HG03342 (cell line): ENCODE results near the gene DENR.
"Not testable (repeated sequence)": the region's sequence is repeated elsewhere in the genome, so short reads cannot be mapped to it uniquely, and the experiment has no call there.

Source experiments
- ATAC-seq: cut with Tn5 transposase; IDR thresholded peaks from one replicate; pipeline ENCODE4 v1.9.1; 2021; ENCODE audit warnings: mild to moderate bottlenecking, moderate library complexity; ENCODE audit not compliant: unreplicated experiment

DENR gene, protein sequence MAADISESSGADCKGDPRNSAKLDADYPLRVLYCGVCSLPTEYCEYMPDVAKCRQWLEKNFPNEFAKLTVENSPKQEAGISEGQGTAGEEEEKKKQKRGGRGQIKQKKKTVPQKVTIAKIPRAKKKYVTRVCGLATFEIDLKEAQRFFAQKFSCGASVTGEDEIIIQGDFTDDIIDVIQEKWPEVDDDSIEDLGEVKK

DNA sequence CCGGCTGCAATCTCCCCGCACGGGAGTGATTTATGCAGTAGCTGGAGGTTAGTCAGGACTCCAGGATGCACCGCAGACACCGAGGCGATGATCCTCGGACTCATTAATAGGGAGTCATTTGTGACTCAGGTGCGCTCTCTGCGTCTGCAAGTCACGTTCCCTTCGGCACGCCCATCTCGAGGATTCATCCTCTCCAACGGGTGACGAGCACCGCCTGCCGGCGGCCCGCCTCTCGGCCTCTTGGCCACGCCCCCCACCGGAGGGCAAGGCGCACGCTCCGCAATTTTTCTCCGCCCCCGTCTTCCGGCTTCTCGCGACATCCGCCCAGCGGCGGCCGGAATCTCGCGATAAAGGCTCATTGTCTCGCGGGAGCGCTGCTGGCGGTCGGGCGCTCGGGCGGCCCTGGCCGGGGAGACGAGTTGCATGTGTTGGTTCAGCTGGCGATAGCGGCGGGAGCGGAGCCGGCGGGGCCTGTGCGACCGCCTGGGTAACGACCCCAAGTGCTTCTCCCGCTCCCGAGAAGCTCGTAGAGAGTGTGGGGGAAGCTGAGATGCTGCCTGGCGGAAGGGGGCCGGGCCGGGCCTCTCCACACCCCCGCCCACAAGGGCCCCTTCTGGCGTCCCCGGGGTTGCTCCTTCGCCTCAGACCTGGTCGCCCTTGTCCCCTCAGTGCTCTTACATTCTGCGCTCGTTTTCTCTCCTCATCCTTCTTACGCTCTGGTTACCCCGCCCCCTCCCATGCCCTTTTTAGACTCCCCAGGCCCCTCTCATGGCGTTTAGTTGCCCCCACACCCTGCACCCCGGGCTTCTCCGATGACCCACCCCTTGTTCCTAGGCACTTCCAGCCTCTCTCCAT, at the start of gene DENR:
Gene DENR (plus strand): TSS at position 361 of the 855 bp plus-strand sequence. CDS start 878 bp downstream, outside the sequence.
- ATAC-seq = peak; percentile 96

GRCh38 chr12:122702890-122703611, 49.6 kb upstream of the DENR start, which contains the start of gene HCAR2:
Gene HCAR2 (minus strand): TSS chr12:122703357. CDS start chr12:122703283, 74 bp downstream.
- not testable (repeated sequence) for ATAC-seq

DNA sequence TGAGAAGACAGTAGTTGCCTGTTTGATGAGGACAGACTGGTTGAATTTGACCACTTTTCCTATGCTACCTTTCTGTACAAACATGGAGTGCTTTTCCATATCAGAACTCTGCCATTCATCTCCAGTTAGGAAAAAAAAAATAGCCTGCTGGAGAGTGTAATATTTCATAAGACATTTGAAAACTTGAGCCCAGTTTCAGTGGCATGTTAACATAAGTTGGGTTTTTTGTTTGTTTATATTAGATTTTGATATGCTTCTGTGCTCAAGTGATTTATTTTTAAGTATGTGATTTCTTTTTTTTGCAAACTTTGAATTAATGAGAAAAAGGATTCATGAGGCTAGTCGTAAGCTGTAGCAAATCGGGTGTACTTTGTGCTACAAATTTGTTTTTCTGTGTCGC, 48.8 kb upstream of the DENR start:
- ATAC-seq = not testable (repeated sequence)

DNA sequence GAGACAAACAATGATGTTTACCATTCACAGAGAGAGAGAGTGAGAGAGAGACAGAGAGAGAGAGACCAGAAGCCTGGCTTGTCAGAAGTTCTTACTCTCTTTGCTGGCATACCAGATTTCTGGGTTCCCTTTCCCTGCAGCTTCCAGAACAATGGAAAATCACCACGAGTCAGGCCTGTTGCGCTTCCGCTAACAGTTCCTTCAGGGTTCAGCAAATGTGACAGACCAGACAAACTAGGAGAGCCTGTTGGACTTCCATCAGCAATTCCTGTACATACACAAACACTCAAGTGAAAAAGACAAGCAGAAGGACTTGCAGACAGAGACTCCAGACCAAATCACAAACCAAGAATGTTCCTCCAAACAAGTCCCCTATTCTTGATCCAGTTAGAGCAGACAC, 43.3 kb upstream of the DENR start:
- ATAC-seq = not testable (repeated sequence)

DNA sequence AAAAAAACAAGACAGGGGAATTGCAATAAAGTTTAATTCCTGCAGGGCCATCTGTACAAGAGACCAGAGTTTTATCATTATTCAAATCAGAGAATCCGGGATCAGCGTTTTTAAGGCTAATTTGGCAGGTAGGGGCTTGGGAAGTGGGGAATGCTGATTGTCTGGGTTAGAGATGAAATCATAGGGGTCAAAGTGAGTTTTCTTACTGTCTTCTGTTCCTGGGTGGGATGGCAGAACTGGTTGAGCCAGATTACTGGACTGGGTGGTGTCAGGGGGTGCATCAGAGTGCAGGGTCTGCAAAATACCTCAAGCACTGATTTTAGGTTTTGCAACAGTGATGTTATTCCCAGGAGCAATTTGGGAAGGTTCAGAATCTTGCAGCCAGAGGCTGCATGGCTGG, 42.3 kb upstream of the DENR start:
- ATAC-seq = not testable (repeated sequence)

- not testable (repeated sequence) for ATAC-seq
Observed at GRCh38 chr12:122711266-122711665, 41.4 kb upstream of the DENR start.

DNA sequence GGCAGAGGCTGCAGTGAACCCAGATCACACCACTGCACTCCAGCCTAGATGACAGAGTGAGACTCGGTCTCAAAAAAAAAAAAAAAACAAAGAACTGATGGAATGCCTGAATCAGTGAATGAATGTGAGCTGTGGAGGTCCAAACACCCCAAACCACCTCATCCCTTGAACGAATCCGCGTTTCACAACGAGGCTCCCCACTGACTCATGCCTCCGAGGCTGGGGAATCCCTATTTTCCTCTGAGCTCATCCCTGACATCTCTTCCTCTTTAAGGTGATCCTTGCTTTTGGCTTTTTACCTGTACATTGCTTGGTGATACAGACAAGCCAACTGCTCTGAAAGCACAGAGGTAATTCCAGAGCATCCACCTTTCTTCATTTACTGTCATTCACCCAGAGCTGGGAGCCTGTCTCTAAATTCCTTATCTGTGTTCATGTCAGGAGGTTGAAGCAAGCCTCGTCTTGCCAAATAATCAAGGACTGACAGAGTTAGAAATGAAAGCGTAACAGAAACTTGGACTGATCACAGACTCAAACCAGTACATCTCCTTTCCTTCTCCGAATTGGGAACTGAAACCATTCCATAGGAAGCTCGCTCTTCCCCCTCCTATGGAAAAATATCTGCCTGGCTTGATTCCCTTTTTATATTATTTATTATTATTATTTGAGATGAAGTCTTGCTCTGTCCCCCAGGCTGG, 39.0 kb upstream of the DENR start:
- not testable (repeated sequence) for ATAC-seq

DNA sequence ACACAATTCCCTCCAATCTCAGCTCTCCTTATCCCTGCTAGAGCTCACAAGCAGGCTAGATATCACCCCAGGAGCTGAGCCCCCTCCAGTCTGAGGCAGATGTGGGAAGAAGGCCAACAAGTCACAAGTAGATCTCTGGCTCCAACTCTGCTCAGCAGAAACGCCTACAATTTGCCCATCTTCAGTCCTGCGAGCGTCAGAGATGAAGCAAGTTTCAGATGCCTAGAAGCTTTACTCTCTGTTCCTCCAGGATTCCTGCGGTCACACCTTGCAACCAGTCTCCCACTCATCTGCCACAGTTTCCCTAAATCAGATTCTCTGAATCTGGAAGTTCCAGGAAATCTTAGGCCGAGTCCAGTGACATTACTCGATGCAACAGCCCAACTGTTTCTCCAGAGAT, 37.4 kb upstream of the DENR start:
- ATAC-seq = not testable (repeated sequence)

GRCh38 chr12:122716658-122717057, 36.0 kb upstream of the DENR start, which contains the start of gene HCAR3:
Gene HCAR3 (minus strand): TSS chr12:122716811. CDS start chr12:122716737, 74 bp downstream.
- ATAC-seq = not testable (repeated sequence)

- ATAC-seq = no peak
Observed at GRCh38 chr12:122721057-122721545, 31.5 kb upstream of the DENR start.

DNA sequence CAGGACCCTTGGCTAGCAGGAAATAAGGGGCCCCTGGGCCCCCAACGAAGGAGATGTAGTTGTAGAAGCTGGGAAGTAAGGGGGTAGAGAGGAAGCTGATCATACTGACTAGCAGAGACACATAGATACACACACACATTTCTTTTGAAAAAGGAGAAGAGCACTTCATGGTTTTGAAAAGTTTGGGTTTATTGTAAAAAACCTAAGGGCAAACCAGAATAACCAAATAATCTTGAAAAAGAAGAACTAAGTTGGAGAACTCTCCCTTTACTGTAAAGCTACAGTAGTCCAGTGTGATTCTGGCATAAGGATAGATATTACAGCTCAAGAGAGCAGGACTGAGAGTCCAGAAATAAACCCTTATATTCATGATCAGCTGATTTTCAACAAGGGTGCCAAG, 30.2 kb upstream of the DENR start:
- ATAC-seq = no peak

DNA sequence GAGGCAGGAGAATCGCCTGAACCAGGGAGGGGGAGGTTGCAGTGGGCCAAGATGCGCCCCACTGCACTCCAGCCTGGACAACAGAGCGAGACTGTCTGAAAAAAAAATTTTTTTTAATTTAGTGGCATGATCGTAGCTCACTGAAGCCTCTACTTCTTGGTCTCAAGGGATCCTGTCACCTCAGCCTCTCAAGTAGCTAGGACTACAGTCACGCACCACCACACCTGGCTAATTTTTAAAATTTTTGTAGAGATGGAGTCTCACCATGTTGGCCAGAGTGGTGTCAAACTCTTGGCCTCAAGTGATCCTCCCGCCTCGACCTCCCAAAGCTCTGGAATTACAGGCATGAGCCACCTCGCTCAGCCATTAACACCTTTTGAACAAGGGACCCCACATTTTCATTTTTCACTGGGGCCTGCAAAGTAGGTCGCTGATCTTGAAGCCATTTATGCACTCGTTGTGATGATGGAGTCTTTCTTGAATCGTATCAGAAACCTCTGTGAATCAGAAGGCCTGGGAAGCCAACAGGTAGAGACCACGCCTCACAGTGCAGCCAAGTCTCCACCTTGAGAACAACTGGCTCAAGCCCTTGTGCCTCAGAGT, 27.9 kb upstream of the DENR start:
- no peak for ATAC-seq

DNA sequence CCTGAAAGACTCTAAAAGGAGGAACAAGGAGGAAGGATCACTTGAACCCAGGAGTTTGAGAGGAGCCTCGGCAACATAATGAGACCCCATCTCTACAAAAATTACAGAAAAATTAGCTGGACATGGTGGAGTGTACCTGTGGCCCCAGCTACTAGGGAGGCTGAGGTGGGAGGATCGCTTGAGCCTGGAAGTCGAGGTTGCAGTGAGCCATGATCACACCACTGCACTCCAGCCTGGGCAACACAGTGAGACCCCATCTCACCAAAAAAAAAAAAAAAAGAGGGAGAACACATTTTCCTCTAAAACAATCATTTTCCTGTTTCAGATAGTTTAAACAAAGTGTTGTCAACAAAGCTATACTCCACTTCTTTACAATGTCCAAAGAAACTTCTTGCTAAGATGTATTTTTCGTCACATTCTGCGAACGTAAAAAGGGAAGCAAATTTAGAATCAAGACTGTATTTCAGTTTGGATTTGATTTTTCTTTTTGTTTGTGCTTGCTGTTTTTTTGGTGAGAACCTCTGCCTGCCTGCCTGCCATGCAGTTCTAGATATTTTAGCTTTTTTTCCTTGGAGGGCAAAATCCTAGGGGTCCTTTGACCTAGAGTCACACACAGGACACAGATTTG, 27.1 kb upstream of the DENR start:
- ATAC-seq = no peak

DNA sequence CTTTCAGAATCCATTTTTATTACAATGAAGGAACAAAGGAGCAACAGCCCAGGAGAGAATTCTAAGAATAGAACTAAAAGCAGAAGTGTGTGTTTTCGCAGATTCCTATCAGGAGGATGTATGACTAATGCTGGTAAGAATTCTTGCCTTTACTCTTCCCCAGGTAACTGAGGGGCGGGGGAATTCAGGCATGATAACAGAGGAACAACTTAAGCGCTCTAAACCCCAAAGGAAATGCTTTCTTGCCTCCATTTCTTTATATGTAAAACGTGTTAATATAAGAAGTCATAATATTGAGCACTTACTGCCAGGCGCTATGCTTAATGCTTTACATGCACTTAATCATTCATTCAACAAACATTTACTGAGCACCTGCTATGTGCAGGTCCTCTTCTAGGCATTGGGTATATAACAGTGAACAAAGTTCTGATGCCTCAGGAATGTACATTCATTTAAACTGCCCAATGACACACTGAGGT, 26.5 kb upstream of the DENR start:
- ATAC-seq = no peak

DNA sequence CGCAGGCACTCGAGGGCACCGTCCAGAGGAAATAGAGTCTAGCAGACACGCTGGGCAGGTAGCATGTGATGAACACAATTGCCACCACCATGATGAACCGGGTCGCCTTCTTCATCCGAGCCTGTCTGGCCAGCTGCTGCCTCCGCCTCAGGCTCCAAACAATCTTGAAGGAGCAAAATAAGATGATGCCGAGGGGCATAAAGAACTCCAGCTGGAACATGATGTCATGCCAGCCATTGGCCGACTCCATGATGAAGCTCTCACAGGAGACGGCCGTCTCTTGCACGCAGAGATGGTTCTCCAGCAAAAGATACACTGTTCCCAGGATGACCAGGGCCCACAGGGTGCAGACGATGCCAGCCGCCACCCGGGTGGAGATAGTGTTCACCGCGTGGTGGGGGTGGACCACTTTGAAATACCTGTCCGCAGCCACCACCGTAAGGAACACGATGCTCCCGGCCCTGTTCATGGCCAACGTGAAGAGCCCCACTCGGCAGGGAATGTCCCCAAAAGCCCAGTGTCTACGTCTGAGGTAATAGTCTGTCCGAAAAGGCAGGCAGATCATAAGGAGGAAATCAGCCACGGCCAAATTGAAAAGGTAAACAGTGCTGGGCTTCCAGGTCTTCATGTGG, 22.9 kb upstream of the DENR start:
- ATAC-seq = no peak

DNA sequence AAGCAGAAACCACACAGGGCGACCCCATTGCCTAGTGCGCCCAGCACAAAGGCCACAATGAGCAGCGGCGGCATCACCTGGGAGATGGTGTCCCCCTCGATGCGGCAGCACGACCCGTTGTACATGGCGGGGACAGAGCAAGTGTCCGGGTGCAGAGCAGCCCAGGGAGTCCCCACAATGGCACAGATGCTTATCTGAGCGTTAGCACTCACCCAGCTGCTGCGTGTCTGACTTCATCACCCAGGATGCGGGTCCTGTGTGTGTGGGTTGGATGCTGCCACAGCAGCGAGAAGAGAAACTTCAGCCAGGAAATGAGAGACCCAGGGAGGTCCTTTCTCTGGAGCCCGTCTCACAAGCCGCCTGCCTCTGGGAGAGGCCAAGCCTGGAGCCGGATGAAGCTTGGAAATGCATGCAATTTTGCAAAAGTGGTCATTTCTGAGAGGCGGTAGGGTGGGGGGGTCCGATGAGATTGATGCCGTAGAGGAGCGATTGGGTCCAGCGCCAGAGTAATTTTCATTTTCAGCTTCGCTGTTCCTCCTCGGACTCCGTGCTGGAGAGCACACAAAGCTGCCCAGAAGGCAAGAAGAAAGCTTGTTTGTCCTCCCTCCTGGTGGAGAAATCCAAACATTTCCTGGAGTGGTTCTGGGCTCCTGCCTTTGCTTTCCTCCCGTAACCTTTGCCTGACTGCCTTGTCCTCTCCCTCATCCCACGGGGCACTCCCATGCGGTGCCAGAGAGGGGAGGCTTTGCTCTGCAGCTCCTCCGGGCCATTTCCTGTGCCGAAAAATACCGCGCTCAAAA, 22.2 kb upstream of the DENR start, which contains the start of gene HCAR1:
Gene HCAR1 (minus strand): TSS at position 630 of the 800 bp plus-strand sequence. CDS start 505 bp downstream, at position 125.
- ATAC-seq = no peak

DNA sequence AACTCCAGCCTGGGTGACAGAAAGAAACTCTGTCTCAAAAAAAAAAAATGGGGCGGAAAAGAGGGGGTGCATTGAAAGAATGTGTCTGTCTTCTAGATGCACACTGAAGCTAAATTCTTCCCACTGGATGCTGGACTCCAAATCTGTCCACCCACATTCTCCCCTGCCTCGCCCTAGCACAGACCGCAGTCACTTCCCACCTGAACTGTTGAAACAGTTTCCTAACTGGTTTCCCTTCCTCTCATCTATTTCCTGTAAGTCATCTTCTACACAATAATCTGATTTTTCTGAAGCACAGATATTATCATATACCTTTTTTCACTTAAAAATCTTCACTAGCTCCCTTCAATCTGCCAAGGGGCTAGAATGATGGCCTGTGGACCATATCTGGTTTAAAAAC, 20.5 kb upstream of the DENR start:
- ATAC-seq = no peak

GRCh38 chr12:122732611-122733010, 20.0 kb upstream of the DENR start:
- no peak for ATAC-seq
